Activated CD4-positive, alpha-beta T cell treated with anti-CD3 and anti-CD28 coated beads, Interleukin-2, amount 50 U/mL, for 1 hour (primary cell): ENCODE data around the gene BCL2.
"Not testable (repeated sequence)": the region's sequence is repeated elsewhere in the genome, so short reads cannot be mapped to it uniquely, and the experiment has no call there.

ENCODE experiments used
- DNase-seq: peaks from one replicate; pipeline ENCODE4 v3.0.0-alpha.2; 2020

BCL2 gene

DNA sequence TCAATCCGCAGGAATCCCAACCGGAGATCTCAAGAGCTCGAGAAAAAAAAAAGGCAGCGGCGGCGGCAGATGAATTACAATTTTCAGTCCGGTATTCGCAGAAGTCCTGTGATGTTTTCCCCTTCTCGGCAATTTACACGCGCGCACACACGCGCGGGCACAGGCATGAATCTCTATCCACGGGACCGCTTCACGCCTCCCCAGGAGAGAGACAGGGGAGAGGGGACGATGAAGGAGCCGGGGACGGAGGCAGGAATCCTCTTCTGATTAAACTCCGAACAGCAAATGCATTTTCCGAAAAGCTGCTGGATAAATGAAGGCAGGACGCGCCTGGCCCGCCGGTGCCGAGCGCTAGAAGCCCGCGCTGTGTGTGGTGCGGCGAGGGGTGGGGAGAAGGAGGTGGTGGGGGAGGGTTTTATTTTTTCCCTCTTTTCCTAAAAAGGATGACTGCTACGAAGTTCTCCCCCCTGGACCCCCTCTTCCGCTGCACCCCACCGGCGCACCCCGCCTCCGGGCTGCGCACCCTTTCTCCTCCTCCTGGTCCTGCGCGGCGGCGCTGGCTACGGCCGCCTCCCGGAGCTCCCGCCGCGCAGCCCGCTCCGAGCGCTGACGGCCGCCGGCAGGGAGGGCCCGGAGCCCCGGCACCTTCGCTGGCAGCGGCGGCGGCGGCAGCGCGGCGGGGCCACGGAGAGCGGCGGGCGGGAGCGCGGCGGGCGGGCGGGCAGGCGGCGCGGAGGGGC, at the start of gene BCL2:
Gene BCL2 (minus strand): TSS at position 387 of the 740 bp plus-strand sequence.
- no peak for DNase-seq

DNA sequence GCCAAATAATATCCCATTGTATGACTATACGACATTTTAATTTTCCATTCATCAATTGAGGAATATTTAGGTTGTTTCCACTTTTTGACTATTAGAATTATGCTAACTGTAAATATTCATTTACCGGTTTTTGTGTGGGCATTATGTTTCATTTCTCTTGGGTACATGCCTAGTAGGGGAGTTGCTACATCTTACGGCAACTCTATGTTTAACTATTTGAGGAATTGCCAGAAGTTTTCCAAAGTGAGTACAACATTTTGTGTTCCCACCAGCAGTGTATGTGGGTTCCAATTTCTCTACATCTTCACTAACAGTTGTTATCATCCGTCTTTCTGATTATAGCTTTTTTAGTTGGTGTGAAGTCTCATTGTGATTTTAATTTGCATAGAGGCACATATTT, 49.0 kb upstream of the BCL2 start:
- DNase-seq: no peak

DNA sequence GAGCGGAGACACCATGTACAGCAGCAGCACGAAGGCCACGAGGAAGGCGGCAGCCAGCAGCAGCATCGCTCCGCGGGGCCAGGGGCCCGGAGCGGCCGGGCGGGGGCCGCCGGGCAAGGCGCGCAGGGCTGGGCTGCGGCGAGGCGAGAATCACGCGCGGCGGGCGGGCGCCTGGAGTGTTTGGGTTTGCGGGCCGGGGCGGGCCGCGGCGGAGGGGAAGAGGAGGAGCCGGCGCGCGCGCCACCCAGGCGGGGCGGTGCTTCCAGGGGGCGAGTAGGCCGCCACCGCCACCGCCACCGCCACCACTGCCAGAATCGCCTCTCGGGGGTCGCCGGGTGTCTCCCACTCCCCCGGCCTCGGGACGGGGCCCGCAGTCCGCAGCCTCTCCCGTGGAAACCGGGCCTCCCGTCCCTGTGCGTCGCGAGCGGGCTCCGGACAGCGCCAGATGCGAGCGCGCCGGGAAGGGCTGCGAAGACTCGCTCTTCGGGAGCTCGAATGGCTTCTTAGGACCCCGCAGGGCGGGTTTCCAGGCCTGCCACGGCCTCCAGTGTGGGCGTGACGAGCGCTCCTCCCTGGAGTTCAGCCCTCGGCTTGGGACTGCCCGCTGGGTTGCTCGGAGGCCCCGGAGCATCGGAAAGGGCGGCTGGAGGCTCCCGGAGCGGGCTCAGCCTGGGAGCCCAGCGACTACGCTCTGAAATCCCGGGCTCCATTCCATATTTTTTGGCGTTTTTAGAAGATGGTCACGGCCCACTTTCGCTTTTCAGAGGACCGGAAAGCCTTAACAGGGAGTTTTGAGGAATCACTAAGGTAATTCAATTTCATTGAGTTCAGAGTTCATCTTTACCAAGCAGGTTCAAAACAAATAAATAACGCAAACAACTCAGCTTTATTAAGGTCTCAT, 47.7 kb upstream of the BCL2 start, which contains the start of gene KDSR:
Gene KDSR (minus strand): TSS at position 154 of the 901 bp plus-strand sequence. CDS start 88 bp downstream, at position 66.
- DNase-seq: peak; percentile 79

DNA sequence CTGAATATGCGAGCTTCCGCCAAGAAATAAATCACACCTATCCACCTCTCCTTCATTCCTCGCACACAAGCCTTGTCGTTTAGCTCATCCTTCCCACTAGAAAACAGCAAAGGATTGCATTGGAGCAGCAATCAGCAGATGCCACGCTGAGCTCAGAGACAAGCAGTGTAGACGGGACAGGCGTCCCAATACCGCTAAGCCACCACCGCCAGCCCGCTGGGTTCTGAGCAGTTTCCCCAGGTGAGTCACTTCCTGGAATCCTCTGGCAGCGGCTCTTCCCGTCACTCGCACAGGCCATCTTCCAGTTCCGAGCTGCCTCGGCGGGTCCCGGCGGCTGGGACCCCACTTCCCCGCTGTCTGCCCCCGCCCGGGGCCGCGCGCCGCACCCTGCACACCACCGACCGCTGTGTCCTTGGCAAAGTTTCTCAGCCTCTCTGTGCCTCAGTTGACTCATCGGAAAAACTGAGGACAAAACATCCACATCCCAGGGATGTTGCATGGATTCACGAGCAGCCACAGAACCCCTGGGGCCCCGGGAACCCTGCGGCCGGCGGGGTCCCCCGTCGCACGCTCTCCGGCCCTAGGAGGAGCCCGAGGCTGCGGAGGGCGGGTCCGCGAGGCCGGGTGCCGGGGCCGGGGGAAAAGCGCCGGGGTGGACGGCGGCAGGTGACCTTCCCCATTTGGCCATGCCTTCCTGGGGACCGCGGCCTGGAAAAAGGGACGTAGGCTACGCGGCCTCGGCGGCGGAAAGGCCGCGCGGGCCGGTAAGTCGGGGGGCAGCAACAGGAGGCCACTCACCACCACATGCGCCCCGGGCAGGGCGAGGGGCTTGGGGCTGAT, 46.9 kb upstream of the BCL2 start:
- peak; percentile 70 for DNase-seq

DNA sequence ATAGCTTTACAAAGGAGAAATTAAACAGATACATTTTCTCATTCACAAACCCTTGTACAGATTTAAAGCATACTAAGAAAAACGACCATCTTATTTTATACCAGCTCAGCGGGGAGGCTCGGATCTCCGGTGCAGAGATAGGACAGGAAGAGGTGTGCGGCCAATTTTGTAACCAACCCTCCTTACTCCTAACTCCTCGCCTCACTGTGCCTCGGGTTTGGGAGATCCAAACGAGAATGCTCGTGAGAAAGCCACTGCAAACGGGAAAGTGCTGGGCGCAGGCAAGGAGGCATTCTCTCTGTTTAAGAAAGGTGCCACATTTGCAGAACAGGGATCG, 46.3 kb upstream of the BCL2 start:
- DNase-seq: no peak

DNA sequence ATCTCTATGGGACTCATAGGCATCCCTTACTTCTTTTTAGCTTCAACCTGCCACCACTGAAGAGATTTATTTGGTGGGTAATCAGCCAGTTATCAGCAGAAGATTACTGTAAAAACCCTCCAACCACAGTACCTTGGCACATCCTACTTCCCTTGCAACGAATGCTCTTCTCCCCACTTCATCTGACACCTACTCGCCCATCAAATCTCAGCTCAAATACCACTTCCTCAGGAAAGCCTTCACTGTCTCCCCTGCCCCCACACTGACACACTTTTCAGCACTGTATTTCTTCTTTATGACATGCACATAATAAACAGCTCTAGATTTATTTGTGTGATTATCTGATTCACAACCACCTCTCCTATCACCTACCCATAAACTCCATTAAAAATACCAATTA, 44.4 kb upstream of the BCL2 start:
- peak; percentile 20 for DNase-seq

DNA sequence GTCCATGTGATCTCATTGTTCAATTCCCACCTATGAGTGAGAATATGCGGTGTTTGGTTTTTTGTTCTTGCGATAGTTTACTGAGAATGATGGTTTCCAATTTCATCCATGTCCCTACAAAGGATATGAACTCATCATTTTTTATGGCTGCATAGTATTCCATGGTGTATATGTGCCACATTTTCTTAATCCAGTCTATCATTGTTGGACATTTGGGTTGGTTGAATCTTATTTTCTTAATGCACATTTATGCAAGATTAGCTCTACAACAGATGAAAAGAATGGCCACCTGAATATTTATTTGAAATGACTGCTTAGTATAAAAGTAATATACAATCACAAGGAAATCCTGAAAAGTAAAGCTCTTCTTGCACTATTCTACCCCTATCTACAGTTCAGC, 43.9 kb upstream of the BCL2 start:
- DNase-seq: not testable (repeated sequence)

DNA sequence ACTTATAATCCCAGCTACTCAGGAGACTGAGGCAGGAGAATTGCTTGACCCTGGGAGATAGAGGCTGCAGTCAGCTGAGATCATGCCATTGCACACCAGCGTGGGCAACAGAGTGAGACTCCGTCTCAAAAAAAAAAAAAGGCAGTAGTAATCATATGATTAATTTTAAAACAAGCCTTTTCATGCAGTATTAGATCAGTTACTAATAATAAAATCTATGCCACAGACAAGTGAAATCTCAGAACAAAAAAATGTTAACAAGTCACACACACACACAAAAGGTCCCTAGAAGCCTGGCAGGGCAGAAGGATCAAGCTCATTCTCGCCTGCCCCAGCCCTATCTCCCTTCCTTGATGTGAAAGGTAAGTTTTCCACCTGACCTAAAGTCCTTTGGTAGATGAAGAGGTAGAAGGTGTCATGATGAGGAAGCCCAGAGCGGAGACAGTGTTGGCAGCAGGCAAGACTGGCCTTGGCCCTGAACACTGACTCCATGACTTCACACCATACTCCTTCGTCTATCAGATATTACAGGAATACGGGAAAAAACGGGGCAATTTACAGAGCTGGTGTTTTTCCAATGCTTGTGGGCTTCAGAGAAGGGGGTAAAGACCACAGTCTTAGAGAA, 36.8 kb upstream of the BCL2 start:
- no peak for DNase-seq

DNA sequence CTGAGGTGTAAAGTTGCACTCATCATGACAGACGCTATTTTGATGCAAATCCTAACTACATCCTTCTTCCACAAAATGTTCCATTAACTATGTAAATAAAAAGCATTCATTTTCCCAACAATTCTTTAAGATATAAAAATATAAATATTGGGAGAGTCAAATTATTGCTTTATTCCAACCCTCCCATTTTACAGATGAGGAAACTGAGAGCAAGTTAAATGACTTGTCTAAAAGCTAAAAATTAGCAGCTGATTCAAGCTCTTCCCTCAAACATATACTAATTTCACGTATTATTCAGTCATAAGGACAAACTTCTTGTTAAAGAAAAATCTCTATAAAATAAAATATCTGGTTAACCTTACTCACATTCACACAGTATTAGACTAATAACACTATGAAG, 30.7 kb upstream of the BCL2 start:
- DNase-seq: no peak

DNA sequence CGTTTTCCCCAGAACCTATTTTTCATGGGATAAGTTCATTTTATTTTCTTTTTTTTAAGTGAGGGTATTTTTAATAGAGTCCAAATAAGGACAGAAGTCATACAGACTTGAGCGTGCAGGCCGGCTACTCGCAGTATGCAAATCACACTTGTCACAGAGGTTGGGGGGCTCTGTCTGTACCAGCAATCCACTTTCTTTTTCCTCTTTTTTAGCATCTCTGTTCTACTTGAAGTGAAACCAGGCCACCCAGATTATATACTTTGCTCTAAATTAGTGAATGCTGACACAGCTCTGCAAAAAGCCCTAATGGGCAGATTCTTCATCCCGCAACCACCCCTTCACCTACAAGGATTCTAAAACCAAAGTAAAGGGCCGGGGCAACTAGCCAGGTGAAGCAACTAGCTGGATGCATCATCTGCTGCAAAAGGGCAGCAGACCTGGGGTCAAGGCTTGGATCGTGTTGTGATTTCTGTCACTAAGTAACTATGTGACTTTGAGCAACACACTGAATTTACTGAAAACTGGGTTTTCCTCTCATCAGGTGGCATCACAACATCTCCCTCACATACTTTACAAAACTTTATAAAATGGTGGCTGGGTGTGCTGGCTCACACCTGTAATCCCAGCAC, 29.1 kb upstream of the BCL2 start:
- no peak for DNase-seq

DNA sequence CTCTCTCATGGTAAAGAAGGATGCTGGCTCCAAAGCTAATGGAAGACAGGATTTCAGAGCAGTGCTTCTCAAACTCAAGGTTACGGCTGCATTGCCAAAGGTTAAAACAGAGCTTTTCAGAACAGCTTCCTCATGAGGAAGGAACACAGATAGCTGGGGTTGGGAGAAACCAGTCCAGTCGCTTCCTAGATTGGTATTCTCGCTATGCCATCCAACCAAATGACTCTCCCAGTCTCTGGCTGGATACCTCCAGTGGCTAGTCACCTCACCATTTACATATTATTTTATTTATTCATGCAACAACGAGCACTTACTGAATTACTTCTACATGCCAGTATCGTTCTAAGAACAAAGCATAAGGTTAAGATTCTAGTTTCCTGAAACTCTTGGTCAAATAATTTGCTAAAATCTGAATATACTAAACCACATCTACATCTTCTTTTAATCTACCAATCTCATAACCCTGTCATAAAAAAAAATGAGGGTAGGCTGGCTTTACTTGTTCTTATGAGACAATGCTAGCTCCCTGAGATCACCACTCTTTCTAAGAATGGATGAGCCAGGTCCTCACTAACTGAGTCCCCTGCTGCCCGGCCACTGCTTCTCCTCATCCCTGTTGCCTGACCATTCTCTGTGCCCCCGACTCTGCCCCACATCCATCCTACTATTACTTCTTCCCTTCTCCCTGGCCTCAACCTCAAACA, 27.1 kb upstream of the BCL2 start:
- DNase-seq: no peak

DNA sequence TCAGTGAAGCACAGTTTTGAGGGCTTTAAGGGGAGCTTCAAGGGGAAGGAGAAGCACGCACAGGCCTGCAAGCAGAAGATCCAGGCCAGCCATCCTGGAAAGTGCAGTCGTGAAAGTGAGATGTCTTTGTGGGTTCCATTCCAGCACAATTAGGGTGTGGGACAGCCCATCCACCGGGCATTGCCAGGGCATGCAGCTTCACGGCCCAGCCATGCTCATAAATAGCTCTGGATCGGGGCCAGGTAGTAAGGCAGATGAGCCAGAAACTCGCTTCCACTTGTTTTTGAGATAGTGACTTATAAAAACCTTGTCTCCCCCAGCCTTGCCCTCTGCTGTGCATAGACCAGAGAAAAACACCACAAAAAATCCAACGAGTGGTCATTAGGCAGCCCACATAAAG, 26.5 kb upstream of the BCL2 start:
- DNase-seq: no peak

DNA sequence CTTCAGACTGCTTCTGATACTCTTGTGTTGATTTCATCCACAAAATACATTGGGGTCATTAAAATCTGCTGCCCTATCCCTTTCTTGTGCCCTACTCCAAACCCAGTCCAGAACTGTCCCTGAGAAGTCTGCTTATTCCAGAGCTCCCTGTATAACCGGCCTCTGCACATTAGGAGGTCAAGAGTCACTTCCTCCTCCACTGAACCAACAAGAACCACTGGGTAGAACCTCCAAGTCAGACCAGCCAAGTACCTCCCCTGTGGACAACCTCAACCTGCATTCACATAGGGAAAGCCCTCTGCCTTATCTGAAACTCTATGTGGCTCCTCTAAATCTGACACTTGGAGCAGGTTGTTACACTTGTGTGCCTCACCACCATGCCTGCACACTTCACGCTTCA, 25.3 kb upstream of the BCL2 start:
- DNase-seq: no peak

DNA sequence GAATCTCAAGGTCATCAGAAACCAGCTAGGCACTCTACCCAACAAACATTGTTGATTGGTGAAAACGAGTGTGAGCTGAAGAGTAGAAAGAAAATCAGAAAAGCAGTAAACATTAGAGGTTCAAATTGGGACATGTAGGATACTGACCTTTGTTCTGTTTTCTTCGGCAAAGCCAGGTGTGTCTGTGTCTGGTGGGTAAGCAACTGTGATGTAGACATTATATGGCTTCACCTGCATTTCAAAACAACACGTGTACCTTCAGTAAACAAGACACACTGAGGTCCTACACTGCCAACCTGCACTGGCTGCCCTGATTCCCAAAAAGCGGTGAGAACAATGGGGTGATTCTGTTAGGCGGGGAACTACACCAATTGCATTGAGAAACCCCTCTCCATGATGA, 24.7 kb upstream of the BCL2 start:
- DNase-seq: no peak

DNA sequence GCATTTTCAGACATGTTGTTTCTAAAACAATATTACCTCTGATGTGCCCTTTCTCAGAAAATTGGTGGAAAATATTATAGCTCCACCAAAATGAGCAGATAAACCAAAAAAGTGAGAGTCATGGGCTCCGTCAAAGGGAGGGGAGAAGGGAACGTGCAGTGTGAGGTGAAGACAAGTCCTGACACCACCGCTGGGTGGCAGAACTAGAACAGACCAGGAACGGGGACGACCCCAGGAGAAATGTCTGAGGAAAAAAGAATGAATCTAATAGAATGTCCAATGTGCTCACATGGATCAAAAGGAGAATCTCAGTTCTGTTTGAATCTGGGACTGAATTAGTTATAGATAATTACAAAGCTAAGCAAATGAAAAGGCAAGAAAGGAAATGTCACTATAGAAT, 22.6 kb upstream of the BCL2 start:
- peak; percentile 26 for DNase-seq

DNA sequence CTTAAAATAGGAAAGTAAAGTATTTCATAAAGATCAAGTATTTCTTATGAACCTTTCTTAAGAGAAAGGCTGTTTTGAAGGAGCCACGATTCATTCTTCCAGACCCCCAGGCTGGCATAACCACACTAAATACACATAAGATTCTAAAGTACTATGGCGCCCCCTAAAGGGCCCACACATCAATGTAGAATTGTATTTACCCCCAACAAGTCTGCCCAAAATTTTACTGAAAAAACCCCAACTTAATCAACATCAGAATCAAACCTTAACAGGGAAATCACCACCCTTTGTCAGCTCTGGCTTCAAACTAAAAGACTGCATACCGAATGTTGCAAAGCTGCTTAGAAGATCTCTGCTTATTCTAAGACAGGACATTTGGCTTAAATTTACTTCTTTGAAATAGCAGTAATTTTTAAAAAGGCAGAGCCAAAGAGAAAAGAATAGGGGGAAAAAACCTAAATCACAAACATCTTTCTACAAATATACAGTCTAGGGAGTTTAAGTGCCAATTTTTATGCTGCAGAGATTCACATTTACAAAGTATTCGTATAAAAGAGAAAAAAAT, 20.4 kb upstream of the BCL2 start:
- peak; percentile 44 for DNase-seq

DNA sequence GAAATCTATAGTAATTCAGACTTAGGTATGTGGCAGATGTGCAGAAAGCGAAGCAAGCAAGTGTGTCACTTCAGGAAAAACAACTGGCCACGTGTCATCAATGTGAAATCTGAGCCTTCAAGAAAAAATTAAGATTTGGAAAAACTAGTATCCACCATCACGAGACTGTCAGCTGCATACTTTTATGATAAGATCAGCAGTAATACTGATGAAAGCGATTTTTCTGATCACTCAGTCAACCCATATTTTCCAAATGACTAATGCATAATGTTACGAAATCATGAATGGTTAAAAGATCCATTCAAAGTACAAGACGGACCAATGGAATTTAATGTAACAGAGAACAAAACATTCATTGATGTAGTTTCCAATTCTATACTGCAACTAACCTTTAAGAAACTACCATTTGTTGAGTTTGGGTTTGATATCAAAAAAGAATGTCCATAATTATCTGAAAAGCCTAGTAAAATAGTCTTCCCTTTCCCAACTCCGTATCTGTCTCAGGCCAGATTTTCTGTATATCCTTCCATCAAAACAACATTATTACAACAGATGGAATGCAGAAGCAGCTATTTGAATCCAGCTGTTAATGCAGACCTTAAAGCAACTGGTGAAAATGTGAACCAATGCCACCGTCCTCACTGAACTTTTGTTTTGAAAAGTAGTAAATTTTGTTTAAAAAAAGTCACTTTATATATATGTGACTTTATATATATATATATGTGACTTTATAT, 17.0 kb upstream of the BCL2 start:
- no peak for DNase-seq

DNA sequence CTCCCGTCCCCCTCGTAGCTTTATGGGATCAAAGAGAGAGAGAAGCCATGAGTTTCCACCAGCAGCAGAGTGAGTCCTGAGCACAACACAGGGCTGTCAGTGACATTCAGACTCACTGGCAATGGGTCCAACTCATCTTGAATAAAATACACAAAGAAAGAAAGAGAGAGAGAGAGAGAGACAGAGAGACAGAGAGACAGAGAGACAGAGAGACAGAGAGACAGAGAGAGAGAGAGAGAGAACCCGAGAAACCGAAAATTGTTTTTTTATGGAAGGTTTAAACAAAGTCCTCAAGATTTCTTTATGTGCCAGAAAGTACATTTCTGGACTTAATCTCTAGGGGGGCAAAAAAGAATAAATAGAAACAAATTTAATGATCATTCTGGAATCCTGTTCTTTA, 11.5 kb upstream of the BCL2 start:
- no peak for DNase-seq

DNA sequence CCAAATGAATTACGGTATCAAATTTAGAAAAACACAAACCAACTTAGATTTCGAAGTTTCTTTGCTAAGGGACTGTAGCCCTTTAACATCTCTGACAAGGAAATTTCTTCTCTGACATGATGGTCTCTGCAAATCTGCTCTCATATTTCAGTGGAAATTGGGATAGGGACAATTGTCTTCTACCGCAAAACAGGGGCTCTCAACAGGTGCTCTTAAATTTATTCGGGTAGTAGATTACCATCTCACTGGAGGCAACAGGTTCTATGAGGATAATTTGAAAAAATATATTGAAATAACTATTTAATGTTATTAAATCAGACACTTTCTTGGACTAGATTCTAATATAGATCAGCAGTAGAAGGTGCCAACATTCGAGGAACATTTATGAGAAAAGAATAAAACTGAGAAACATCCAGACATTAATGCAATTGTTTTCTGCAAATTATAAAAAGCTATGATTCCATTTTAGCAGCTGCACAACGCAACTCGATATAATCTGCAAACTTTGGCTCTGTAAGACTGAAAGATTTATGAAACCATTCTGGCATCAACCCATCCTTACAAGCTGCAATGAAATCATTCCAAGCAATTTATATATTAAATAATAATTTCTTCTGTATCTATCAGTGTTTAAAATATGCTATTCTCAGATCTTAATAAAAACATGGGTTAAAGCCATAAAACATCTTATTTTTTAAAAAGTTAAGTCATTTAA, 10.0 kb upstream of the BCL2 start:
- DNase-seq: no peak

DNA sequence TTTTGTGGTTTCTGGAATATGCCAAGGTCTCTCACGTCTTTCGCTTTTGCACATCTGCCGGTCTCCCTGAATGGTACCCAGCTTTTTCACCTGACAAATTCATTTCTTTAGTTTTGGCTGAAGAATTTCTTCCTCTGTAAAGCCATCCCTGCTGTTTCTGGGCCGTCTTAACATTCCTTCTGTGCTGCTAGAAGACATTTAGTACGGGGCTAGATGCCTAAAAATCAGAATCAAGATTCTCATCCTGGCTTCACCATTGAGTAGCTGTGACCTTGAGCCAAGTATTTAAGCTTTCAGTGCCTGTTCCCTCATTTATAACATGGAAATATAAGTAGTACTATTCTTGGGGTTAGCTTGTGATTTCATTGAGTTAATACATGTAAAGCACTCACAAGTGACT, 6.4 kb upstream of the BCL2 start:
- no peak for DNase-seq
